ENCODE results near the gene RGS12.

DNA sequence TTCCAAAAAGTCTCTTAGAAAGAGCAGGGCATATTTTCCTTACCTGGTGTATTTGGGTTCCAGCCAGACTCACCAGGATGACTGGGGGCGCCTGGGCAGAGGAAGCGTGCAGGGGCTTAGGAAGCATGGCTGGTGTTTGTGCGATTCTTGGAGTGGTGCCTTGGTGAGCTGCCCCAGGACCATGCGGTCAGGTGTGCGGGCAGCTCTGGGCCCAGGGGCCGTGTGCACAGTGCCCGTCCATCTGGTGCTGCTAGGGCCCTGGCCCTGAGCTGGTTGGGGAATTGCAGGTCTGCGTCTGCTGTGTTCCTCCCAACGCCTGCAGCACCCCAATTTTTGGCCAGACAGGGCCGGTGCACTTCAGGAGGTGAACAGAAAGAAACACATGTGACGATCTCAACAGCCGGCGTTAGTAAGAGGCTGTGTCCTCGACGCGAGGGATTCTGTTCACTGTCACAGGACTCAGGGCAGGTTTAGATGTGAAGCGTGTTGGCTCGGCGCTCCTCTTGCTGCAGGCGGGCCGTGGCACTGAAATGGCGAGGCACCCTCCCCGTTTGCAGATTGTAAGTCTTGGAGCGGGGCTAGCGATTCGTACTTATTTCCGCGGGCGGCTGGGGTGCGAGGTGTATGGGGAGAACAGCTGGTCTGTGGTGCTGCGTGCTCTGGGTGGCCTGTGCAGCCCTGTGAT lies 15.2 kb downstream of the RGS12 start:
- TF ChIP-seq EZH2 (IDR thresholded peaks at IDR 0.05; ENCODE audit: insufficient read depth, poor library complexity, severe bottlenecking) (no peak), EZH2phosphoT487 (IDR thresholded peaks at IDR 0.05; ENCODE audit: insufficient read depth, low read depth) (no peak)

All from GM23248 (cell line).